SH-SY5Y (cell line): ENCODE measurements around the gene CPED1.

ENCODE experiments used
- GATA2 ChIP-seq: IDR thresholded peaks from 2 replicates; pipeline ENCODE4 v1.6.1; 2011; ENCODE audit warnings: mild to moderate bottlenecking, low read depth, low read length
- GATA3 ChIP-seq: IDR thresholded peaks from 2 replicates; pipeline ENCODE4 v1.6.1; 2011; ENCODE audit warnings: low read depth, mild to moderate bottlenecking, low read length, moderate library complexity

DNA sequence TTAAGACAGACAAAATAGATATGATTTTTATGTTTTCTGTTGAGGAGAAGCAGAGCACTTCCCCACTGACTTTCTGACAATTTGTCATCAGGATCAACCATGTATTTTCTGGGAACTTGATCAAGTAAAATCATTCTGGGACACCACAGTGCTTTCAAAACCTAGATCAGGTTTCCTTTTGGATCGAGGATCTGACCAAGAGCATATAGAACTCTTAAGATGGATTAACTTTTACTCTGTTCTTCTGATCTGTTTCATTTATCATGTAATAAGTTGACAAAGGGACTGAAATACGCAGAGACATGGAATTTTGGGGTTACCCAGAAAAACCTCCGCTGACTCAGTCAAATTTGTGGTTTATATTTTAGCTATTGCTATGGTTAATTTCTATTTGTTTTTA, 204.3 kb downstream of the CPED1 start:
- TF ChIP-seq GATA2: no peak
- TF ChIP-seq GATA3: no peak
